ENCODE results near the gene SNF8. TPM values are rescaled to one million over a fixed set of nuclear protein-coding genes. Genes with fewer than 3 reads are reported as not detected.

The SNF8 gene
- total and polyA plus RNA-seq, 2 donors (not counting 1 experiment from before 2014, with no cell fraction given): 84.2 to 109 TPM

GRCh38 chr17:48928876-48929811 lies 15.5 kb downstream of the SNF8 start:
- no peaks in the 10 kb centered on the region for H3K9me3 ChIP-seq (ENCODE audit: control insufficient read depth, insufficient read depth, low read depth, low read length)
- no peak overlapping the region for H3K9ac ChIP-seq (ENCODE audit: insufficient read depth, low read length)
- no peak overlapping the region for H2AFZ ChIP-seq (ENCODE audit: low read length)
- no peaks in the 10 kb centered on the region for H3K79me2 ChIP-seq (ENCODE audit: control insufficient read depth, insufficient read depth, low read length)
- H3K27ac ChIP-seq (ENCODE audit: insufficient read depth, low read length): no peak overlapping the region
- TF ChIP-seq CTCF (conservative IDR thresholded peaks at IDR 0.05 in 1 of 2, IDR thresholded peaks at IDR 0.05 in 1 of 2; ENCODE audit: low read depth in 1 of 2, low read length in 2 of 2) (no peak), EZH2 (IDR thresholded peaks at IDR 0.05; ENCODE audit: low read length, missing control alignments) (no peak)
- DNase-seq (ENCODE audit: low read depth in 2 of 2): peak in 1 of 2 donors; percentile 23
- H4K20me1 ChIP-seq (ENCODE audit: control insufficient read depth, extremely low read depth, insufficient read depth, low read length): no peaks in the 10 kb centered on the region
- H3K27me3 ChIP-seq (ENCODE audit: control insufficient read depth, insufficient read depth, low read length): no peaks in the 10 kb centered on the region
- no peak overlapping the region for H3K4me3 ChIP-seq (replicated peaks in 1 of 4; ENCODE audit: control extremely low read depth in 1 of 4, insufficient read depth in 1 of 4, low read depth in 3 of 4, low read length in 4 of 4)
- no peak overlapping the region for H3K4me2 ChIP-seq (ENCODE audit: extremely low read depth, insufficient read depth, low read length)
- H3K36me3 ChIP-seq (ENCODE audit: control insufficient read depth, insufficient read depth, low read length): peaks cover 29% of the 10 kb centered on the region
- no peaks in the 10 kb centered on the region for H3K4me1 ChIP-seq (ENCODE audit: control insufficient read depth, extremely low read depth, insufficient read depth, low read length)

DNA sequence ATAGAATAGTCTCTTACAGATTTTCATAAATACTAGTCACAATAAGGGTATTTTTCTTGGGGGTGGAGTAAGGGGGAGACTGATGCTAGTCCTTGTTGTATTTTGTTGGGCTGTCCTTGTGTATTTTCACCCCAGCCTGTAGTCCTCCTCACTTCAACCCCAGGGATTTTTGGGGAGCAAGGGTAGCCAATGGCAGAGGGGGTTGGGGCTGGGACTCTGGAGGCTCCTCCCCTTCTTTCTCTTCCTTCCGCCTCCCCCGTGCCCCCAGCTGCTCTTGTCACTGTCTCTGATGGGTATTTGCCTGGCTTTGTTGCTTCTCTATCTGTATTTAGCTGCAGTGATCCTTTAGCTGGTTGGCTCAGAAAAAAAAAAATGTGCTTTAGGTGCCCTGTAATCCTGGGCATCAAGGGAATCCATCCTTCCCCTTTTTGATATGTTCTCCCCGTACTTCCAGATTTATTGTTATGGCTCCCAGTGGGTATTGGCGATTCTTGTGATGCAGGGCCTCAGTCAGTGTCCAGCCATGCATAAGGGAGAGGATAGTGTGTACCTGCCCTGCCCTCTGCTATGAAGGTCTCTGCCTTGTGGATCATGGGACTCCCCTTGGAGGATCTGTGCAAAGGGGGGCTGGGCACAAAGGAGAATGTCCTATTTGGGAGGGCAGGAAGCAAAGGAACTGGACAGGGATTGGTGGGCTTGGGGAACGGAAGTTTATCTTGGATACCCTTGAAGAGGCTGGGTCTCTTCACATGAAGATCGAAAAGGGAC lies 16.5 kb downstream of the SNF8 start:
- no peak for DNase-seq (ENCODE audit: low read depth in 2 of 2)
- no peak for TF ChIP-seq EZH2 (IDR thresholded peaks at IDR 0.05; ENCODE audit: low read length, missing control alignments)
- no peak for TF ChIP-seq CTCF (conservative IDR thresholded peaks at IDR 0.05 in 1 of 2, IDR thresholded peaks at IDR 0.05 in 1 of 2; ENCODE audit: low read depth in 1 of 2, low read length in 2 of 2)
- H3K36me3 ChIP-seq (ENCODE audit: control insufficient read depth, insufficient read depth, low read length): peaks cover 31% of the 10 kb centered on the region
- no peak overlapping the region for H2AFZ ChIP-seq (ENCODE audit: low read length)
- H3K27ac ChIP-seq (ENCODE audit: insufficient read depth, low read length): no peak overlapping the region
- no peaks in the 10 kb centered on the region for H4K20me1 ChIP-seq (ENCODE audit: control insufficient read depth, extremely low read depth, insufficient read depth, low read length)
- no peak overlapping the region for H3K4me2 ChIP-seq (ENCODE audit: extremely low read depth, insufficient read depth, low read length)
- H3K4me3 ChIP-seq (replicated peaks in 1 of 4; ENCODE audit: control extremely low read depth in 1 of 4, insufficient read depth in 1 of 4, low read depth in 3 of 4, low read length in 4 of 4): no peak overlapping the region
- no peaks in the 10 kb centered on the region for H3K4me1 ChIP-seq (ENCODE audit: control insufficient read depth, extremely low read depth, insufficient read depth, low read length)
- H3K9ac ChIP-seq (ENCODE audit: insufficient read depth, low read length): no peak overlapping the region
- H3K79me2 ChIP-seq (ENCODE audit: control insufficient read depth, insufficient read depth, low read length): no peaks in the 10 kb centered on the region
- H3K27me3 ChIP-seq (ENCODE audit: control insufficient read depth, insufficient read depth, low read length): no peaks in the 10 kb centered on the region
- H3K9me3 ChIP-seq (ENCODE audit: control insufficient read depth, insufficient read depth, low read depth, low read length): no peaks in the 10 kb centered on the region

DNA sequence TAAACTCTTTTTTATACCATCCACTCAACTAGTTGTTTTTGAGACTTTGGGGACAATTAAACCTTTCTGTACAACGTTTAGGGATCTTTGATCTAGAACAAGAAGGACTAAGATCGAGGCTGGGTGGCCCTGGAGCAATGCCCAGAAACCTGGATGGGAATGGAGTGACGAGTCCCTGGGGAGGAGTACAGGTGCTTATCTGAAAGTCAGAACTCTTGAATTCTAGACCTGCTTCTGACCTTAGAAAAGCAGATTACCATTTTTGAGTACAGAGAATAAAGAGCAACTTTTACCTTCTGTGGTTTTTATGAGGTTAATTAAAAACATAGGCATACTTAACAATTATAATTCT lies 18.7 kb downstream of the SNF8 start:
- H3K4me3 ChIP-seq (replicated peaks in 1 of 4; ENCODE audit: control extremely low read depth in 1 of 4, insufficient read depth in 1 of 4, low read depth in 3 of 4, low read length in 4 of 4): no peak overlapping the region
- H3K36me3 ChIP-seq (ENCODE audit: control insufficient read depth, insufficient read depth, low read length): peaks cover 33% of the 10 kb centered on the region
- no peak overlapping the region for H2AFZ ChIP-seq (ENCODE audit: low read length)
- H3K4me2 ChIP-seq (ENCODE audit: extremely low read depth, insufficient read depth, low read length): no peak overlapping the region
- no peaks in the 10 kb centered on the region for H3K9me3 ChIP-seq (ENCODE audit: control insufficient read depth, insufficient read depth, low read depth, low read length)
- DNase-seq (ENCODE audit: low read depth in 2 of 2): no peak
- no peaks in the 10 kb centered on the region for H4K20me1 ChIP-seq (ENCODE audit: control insufficient read depth, extremely low read depth, insufficient read depth, low read length)
- no peak for TF ChIP-seq EZH2 (IDR thresholded peaks at IDR 0.05; ENCODE audit: low read length, missing control alignments)
- no peak for TF ChIP-seq CTCF (conservative IDR thresholded peaks at IDR 0.05 in 1 of 2, IDR thresholded peaks at IDR 0.05 in 1 of 2; ENCODE audit: low read depth in 1 of 2, low read length in 2 of 2)
- H3K27me3 ChIP-seq (ENCODE audit: control insufficient read depth, insufficient read depth, low read length): no peaks in the 10 kb centered on the region
- H3K27ac ChIP-seq (ENCODE audit: insufficient read depth, low read length): no peak overlapping the region
- no peaks in the 10 kb centered on the region for H3K4me1 ChIP-seq (ENCODE audit: control insufficient read depth, extremely low read depth, insufficient read depth, low read length)
- H3K9ac ChIP-seq (ENCODE audit: insufficient read depth, low read length): no peak overlapping the region
- no peaks in the 10 kb centered on the region for H3K79me2 ChIP-seq (ENCODE audit: control insufficient read depth, insufficient read depth, low read length)
